MM.1S (cell line): ENCODE data around the gene PDZRN4.

ENCODE experiments used
- DNase-seq: peaks from one replicate; pipeline ENCODE4 v3.0.0-alpha.2; 2015
- H2AFZ ChIP-seq: fragments of 300-600 bp; sonication (generic); 2 replicates; pipeline ENCODE4 v1.6.0; 2016; ENCODE audit warnings: antibody characterized with exemption, low read length
- H3F3A ChIP-seq: fragments of 300-600 bp; sonication (generic); 2 replicates; pipeline ENCODE4 v1.6.1; 2016; ENCODE audit warnings: mild to moderate bottlenecking, antibody characterized with exemption, low read length, moderate library complexity, mixed read lengths; ENCODE audit not compliant: insufficient read depth
- H3K27ac ChIP-seq: fragments of 300-600 bp; sonication (generic); 2 replicates; pipeline ENCODE4 v1.5.1; 2016; ENCODE audit warnings: mild to moderate bottlenecking, low read length
- H3K27me3 ChIP-seq: fragments of 300-600 bp; sonication (generic); replicated peaks from 2 replicates; pipeline ENCODE4 v1.6.0; 2016; ENCODE audit warnings: low read length; ENCODE audit not compliant: insufficient read depth
- H3K36me3 ChIP-seq: fragments of 300-600 bp; sonication (generic); replicated peaks from 2 replicates; pipeline ENCODE4 v1.6.1; 2016; ENCODE audit warnings: mild to moderate bottlenecking, low read length, mixed read lengths; ENCODE audit not compliant: insufficient read depth
- H3K4me1 ChIP-seq: fragments of 300-600 bp; sonication (generic); 2 replicates; pipeline ENCODE4 v1.6.1; 2016; ENCODE audit warnings: low read length, mixed read lengths
- H3K4me2 ChIP-seq: fragments of 300-600 bp; sonication (generic); 2 replicates; pipeline ENCODE4 v1.6.0; 2016; ENCODE audit warnings: low read depth, low read length
- H3K4me3 ChIP-seq: fragments of 300-600 bp; sonication (generic); 2 replicates; pipeline ENCODE4 v1.5.1; 2016; ENCODE audit warnings: low read length, mixed read lengths
- H3K79me2 ChIP-seq: fragments of 300-600 bp; sonication (generic); 2 replicates; pipeline ENCODE4 v1.6.1; 2016; ENCODE audit warnings: mixed run types, low read length, mixed read lengths
- H3K9ac ChIP-seq: fragments of 300-600 bp; sonication (generic); 2 replicates; pipeline ENCODE4 v1.6.1; 2016; ENCODE audit warnings: low read length, mixed read lengths
- H3K9me2 ChIP-seq: fragments of 300-600 bp; sonication (generic); replicated peaks from 2 replicates; pipeline ENCODE4 v1.6.1; 2016; ENCODE audit warnings: mild to moderate bottlenecking, low read length, mixed read lengths; ENCODE audit not compliant: insufficient read depth
- H3K9me3 ChIP-seq: fragments of 300-600 bp; sonication (generic); replicated peaks from 2 replicates; pipeline ENCODE4 v1.6.1; 2016; ENCODE audit warnings: mild to moderate bottlenecking, low read length, mixed read lengths; ENCODE audit not compliant: insufficient read depth
- H4K20me1 ChIP-seq: fragments of 300-600 bp; sonication (generic); 2 replicates; pipeline ENCODE4 v1.6.1; 2016; ENCODE audit warnings: mild to moderate bottlenecking, low read length, moderate library complexity, mixed read lengths; ENCODE audit not compliant: insufficient read depth
- CTCF ChIP-seq: fragments of 300-600 bp; sonication (generic); IDR thresholded peaks from 2 replicates; pipeline ENCODE4 v1.5.1; 2016; ENCODE audit warnings: antibody characterized with exemption, low read length, mixed read lengths
- EZH2 ChIP-seq: fragments of 300-600 bp; sonication (generic); optimal IDR thresholded peaks from 2 replicates; pipeline ENCODE3; 2017; ENCODE audit warnings: low read depth, mild to moderate bottlenecking, antibody characterized with exemption, low read length, mixed read lengths
- EZH2phosphoT487 ChIP-seq: fragments of 300-600 bp; sonication (generic); IDR thresholded peaks from 2 replicates; pipeline ENCODE4 v1.6.1; 2018; ENCODE audit warnings: antibody characterized with exemption, low read length

The PDZRN4 gene

GRCh38 chr12:41212625-41213024 is 24.5 kb downstream of the PDZRN4 start:
- DNase-seq, result no peak
- no peaks in the 10 kb centered on the region for H3K4me1 ChIP-seq
- no peaks in the 10 kb centered on the region for H3K79me2 ChIP-seq
- H3K27me3 ChIP-seq, result no peaks in the 10 kb centered on the region
- H3K9ac ChIP-seq, result no peak overlapping the region
- no peak overlapping the region for H3K27ac ChIP-seq
- H3K4me3 ChIP-seq, result no peak overlapping the region
- H3F3A ChIP-seq, result no peaks in the 10 kb centered on the region
- no peaks in the 10 kb centered on the region for H4K20me1 ChIP-seq
- H3K9me3 ChIP-seq, result no peaks in the 10 kb centered on the region
- TF ChIP-seq CTCF, result no peak
- TF ChIP-seq EZH2, result no peak
- H3K36me3 ChIP-seq, result no peaks in the 10 kb centered on the region
- no peaks in the 10 kb centered on the region for H3K9me2 ChIP-seq
- no peak overlapping the region for H2AFZ ChIP-seq
- no peak overlapping the region for H3K4me2 ChIP-seq

- H3K9ac ChIP-seq, result no peak overlapping the region
- DNase-seq, result no peak
- no peaks in the 10 kb centered on the region for H3K79me2 ChIP-seq
- no peaks in the 10 kb centered on the region for H3K36me3 ChIP-seq
- no peaks in the 10 kb centered on the region for H4K20me1 ChIP-seq
- no peak overlapping the region for H3K4me2 ChIP-seq
- no peak overlapping the region for H2AFZ ChIP-seq
- no peaks in the 10 kb centered on the region for H3K27me3 ChIP-seq
- H3K9me3 ChIP-seq, result no peaks in the 10 kb centered on the region
- no peak overlapping the region for H3K4me3 ChIP-seq
- no peaks in the 10 kb centered on the region for H3F3A ChIP-seq
- H3K9me2 ChIP-seq, result no peaks in the 10 kb centered on the region
- H3K27ac ChIP-seq, result no peak overlapping the region
- no peak for TF ChIP-seq EZH2
- TF ChIP-seq CTCF, result no peak
- TF ChIP-seq EZH2phosphoT487, result no peak
- H3K4me1 ChIP-seq, result no peaks in the 10 kb centered on the region
Measured at GRCh38 chr12:41213107-41213506, 25.0 kb downstream of the PDZRN4 start.

GRCh38 chr12:41213648-41214047 is 25.5 kb downstream of the PDZRN4 start:
- no peaks in the 10 kb centered on the region for H3K4me1 ChIP-seq
- no peaks in the 10 kb centered on the region for H3F3A ChIP-seq

More at GRCh38 chr12:41213648-41214047, 25.5 kb downstream of the PDZRN4 start:
- no peak for TF ChIP-seq EZH2phosphoT487
- no peak for TF ChIP-seq EZH2
- no peak for TF ChIP-seq CTCF
- Histone ChIP-seq H3K27ac (no peak overlapping the region), H3K4me2 (no peak overlapping the region), H3K79me2 (no peaks in the 10 kb centered on the region), H3K27me3 (no peaks in the 10 kb centered on the region), H4K20me1 (no peaks in the 10 kb centered on the region), H2AFZ (no peak overlapping the region), H3K9ac (no peak overlapping the region), H3K9me3 (no peaks in the 10 kb centered on the region), H3K36me3 (no peaks in the 10 kb centered on the region), H3K9me2 (no peaks in the 10 kb centered on the region), H3K4me3 (no peak overlapping the region)
- DNase-seq, result no peak
